HCT116 (cell line): ENCODE data around the gene SLC7A7. TPM values are rescaled to one million over a fixed set of nuclear protein-coding genes. Genes with fewer than 3 reads are reported as not detected.

Experiments used
- ATAC-seq: fragments of 200-7000 bp; cut with Tn5 transposase; 2 replicates; pipeline ENCODE4 v1.9.1; 2020; ENCODE audit warnings: mild to moderate bottlenecking, moderate library complexity
- BruUV-seq: library from RNA; stranded (reverse); fragments of 400-500 nt; replicated peaks from 2 replicates; lab custom pipeline; 2021; lab: Mats Ljungman, UMichigan
- CTCF ChIA-PET: fragments of 300-600 bp; sonication (Branson Sonifier 250); formaldehyde crosslinking; loops from one replicate; lab custom pipeline; 2021; ENCODE audit warnings: antibody characterized with exemption; lab: Charles Lee
- POLR2A ChIA-PET: fragments of 300-600, 350-600 bp; sonication (Branson Sonifier 250); formaldehyde crosslinking; loops from one replicate; lab custom pipeline; 2021; ENCODE audit warnings: antibody characterized with exemption; lab: Charles Lee
- RAD21 ChIA-PET, 2 experiments: fragments of 300-600 bp; sonication (Branson Sonifier 250); formaldehyde crosslinking; loops; one replicate each; lab custom pipeline; 2023; ENCODE audit warnings: low total read pairs in 2 of 2; ENCODE audit not compliant: uncharacterized antibody in 2 of 2, unreplicated experiment in 2 of 2, low non-redundant PET in 1 of 2; lab: Charles Lee
- DNase-seq: peaks from one replicate; pipeline ENCODE4 v3.0.0-alpha.2; 2010; ENCODE audit warnings: low read depth, low spot score
- H2AFZ ChIP-seq: fragments of 200-600 bp; shearing (Covaris generic), sonication (generic); 2 replicates; pipeline ENCODE4 v1.6.1; 2017; ENCODE audit warnings: low read depth, mixed run types, mixed read lengths, antibody characterized with exemption, low read length; ENCODE audit not compliant: poor library complexity, severe bottlenecking
- H3K27ac ChIP-seq: 2 replicates; pipeline ENCODE4 v1.5.1; 2012; ENCODE audit warnings: low read depth, low read length
- H3K27me3 ChIP-seq: fragments of 200-600 bp; sonication (generic); 2 replicates; pipeline ENCODE4 v1.6.1; 2016; ENCODE audit warnings: mixed run types, low read length, mixed read lengths; ENCODE audit not compliant: insufficient read depth
- H3K36me3 ChIP-seq, 2 experiments: fragments of 200-500 bp in 1 of 2; fragments of 200-600 bp in 1 of 2; sonication (Bioruptor generic) in 1 of 2; sonication (generic) in 1 of 2; 2 replicates each; pipeline versions ENCODE4 v1.5.1 to v1.6.1; 2014 to 2016; ENCODE audit warnings: low read length in 2 of 2, inconsistent platforms in 1 of 2, mixed read lengths in 1 of 2, mixed run types in 1 of 2; ENCODE audit not compliant: insufficient read depth in 2 of 2, control insufficient read depth in 1 of 2
- H3K4me1 ChIP-seq, 2 experiments: fragments of 200-600 bp in 1 of 2; sonication (generic) in 1 of 2; 2 replicates each; pipeline versions ENCODE4 v1.5.1 to v1.6.1; 2012 to 2017; ENCODE audit warnings: low read length in 2 of 2, inconsistent platforms in 1 of 2, mild to moderate bottlenecking in 1 of 2, mixed read lengths in 1 of 2, mixed run types in 1 of 2, moderate library complexity in 1 of 2; ENCODE audit not compliant: insufficient read depth in 2 of 2, control insufficient read depth in 1 of 2
- H3K4me2 ChIP-seq: fragments of 200-600 bp; sonication (generic); 2 replicates; pipeline ENCODE4 v1.6.1; 2017; ENCODE audit warnings: mixed run types, low read length, mixed read lengths
- H3K4me3 ChIP-seq, 2 experiments: fragments of 200-600 bp in 1 of 2; sonication (generic) in 1 of 2; replicated peaks in 1 of 2; 2 replicates each; pipeline ENCODE4 v1.5.1; 2011 to 2016; ENCODE audit warnings: low read length in 2 of 2, control low read depth in 1 of 2, low read depth in 1 of 2, mild to moderate bottlenecking in 1 of 2, mixed read lengths in 1 of 2, mixed run types in 1 of 2
- H3K79me2 ChIP-seq: fragments of 200-600 bp; sonication (generic); 2 replicates; pipeline ENCODE4 v1.6.1; 2017; ENCODE audit warnings: mild to moderate bottlenecking, mixed run types, low read length, moderate library complexity, mixed read lengths; ENCODE audit not compliant: insufficient read depth
- H3K9ac ChIP-seq: fragments of 200-600 bp; sonication (generic); 2 replicates; pipeline ENCODE4 v1.6.1; 2016; ENCODE audit warnings: low read length, mixed read lengths
- H3K9me2 ChIP-seq: fragments of 200-600 bp; sonication (generic), shearing (Covaris generic); 2 replicates; pipeline ENCODE4 v1.6.1; 2017; ENCODE audit warnings: mixed run types, mild to moderate bottlenecking, moderate library complexity; ENCODE audit not compliant: insufficient read depth
- H3K9me3 ChIP-seq, 2 experiments: fragments of 200-500 bp in 1 of 2; fragments of 200-600 bp in 1 of 2; sonication (Bioruptor generic) in 1 of 2; sonication (generic) in 1 of 2; 2 replicates each; pipeline ENCODE4 v1.6.1; 2014 to 2017; ENCODE audit warnings: low read length in 2 of 2, mixed read lengths in 2 of 2, inconsistent platforms in 1 of 2, low read depth in 1 of 2, mild to moderate bottlenecking in 1 of 2, mixed run types in 1 of 2, moderate library complexity in 1 of 2; ENCODE audit not compliant: control insufficient read depth in 1 of 2, insufficient read depth in 1 of 2
- H4K20me1 ChIP-seq: fragments of 200-600 bp; sonication (generic), shearing (Covaris generic); 2 replicates; pipeline ENCODE4 v1.6.1; 2017; ENCODE audit warnings: mixed run types, mild to moderate bottlenecking, moderate library complexity; ENCODE audit not compliant: insufficient read depth
- CEBPB ChIP-seq: IDR thresholded peaks from 2 replicates; pipeline ENCODE4 v1.6.1; 2012; ENCODE audit warnings: low read depth
- EGR1 ChIP-seq: IDR thresholded peaks from 2 replicates; pipeline ENCODE4 v1.6.1; 2012; ENCODE audit warnings: low read depth
- ELF1 ChIP-seq: IDR thresholded peaks from 2 replicates; pipeline ENCODE4 v1.6.1; 2012; ENCODE audit warnings: low read depth, borderline replicate concordance
- EZH2phosphoT487 ChIP-seq: fragments of 200-600 bp; IDR thresholded peaks from 2 replicates; pipeline ENCODE4 v1.6.1; 2018; ENCODE audit warnings: antibody characterized with exemption, borderline replicate concordance
- JUND ChIP-seq: IDR thresholded peaks from 2 replicates; pipeline ENCODE4 v1.6.1; 2012
- POLR2A ChIP-seq: IDR thresholded peaks from 2 replicates; pipeline ENCODE4 v1.7.0; 2011; ENCODE audit warnings: borderline replicate concordance; ENCODE audit not compliant: insufficient read depth, insufficient read length; ENCODE audit errors: extremely low read depth
- SIN3A ChIP-seq: IDR thresholded peaks from 2 replicates; pipeline ENCODE4 v1.6.1; 2012; ENCODE audit warnings: low read depth
- SP1 ChIP-seq: IDR thresholded peaks from 2 replicates; pipeline ENCODE4 v1.6.1; 2012; ENCODE audit warnings: low read depth
- SRF ChIP-seq: IDR thresholded peaks from 2 replicates; pipeline ENCODE4 v1.6.1; 2012; ENCODE audit warnings: low read depth
- TCF7L2 ChIP-seq: IDR thresholded peaks from 2 replicates; pipeline ENCODE4 v1.7.0; 2011; ENCODE audit warnings: borderline replicate concordance, inconsistent platforms; ENCODE audit not compliant: insufficient read depth, insufficient read length; ENCODE audit errors: extremely low read depth
- YY1 ChIP-seq: IDR thresholded peaks from 2 replicates; pipeline ENCODE4 v1.6.1; 2011; ENCODE audit warnings: low read length, low read depth, moderate library complexity, mild to moderate bottlenecking; ENCODE audit not compliant: insufficient replicate concordance; ENCODE audit errors: extremely low read depth
- ZFX ChIP-seq: fragments of 450-650 bp; IDR thresholded peaks from 2 replicates; pipeline ENCODE4 v1.6.1; 2017
- ZNF274 ChIP-seq: fragments of 200-500 bp; sonication (Bioruptor generic); IDR thresholded peaks from 2 replicates; pipeline ENCODE4 v1.6.1; 2014; ENCODE audit warnings: mild to moderate bottlenecking, low read depth, low read length, inconsistent platforms
- intact Hi-C: fragments of 100-400 bp; cut with micrococcal nuclease; formaldehyde crosslinking; loops from 2 replicates; pipeline ENCODE4 v1.10.0; 2022
- total RNA-seq: library from RNA; stranded (reverse); gene quantifications from one replicate; pipeline ENCODE4 v1.2.1, GENCODE V29; 2021; ENCODE audit not compliant: unreplicated experiment
- TF ChIP-seq, protein P1 (sequence below): IDR thresholded peaks from 2 replicates; pipeline ENCODE4 v1.6.1; 2012
- TF ChIP-seq, protein P2 (sequence below), 3 experiments: fragments of 200-600 bp in 1 of 3; sonication (generic) in 1 of 3; IDR thresholded peaks in 2 of 3; conservative IDR thresholded peaks in 1 of 3; 2 replicates each; pipeline ENCODE4 v1.5.1; 2012 to 2017; ENCODE audit warnings: low read depth in 2 of 3, low read length in 2 of 3, antibody characterized with exemption in 1 of 3, borderline replicate concordance in 1 of 3, control low read depth in 1 of 3, mild to moderate bottlenecking in 1 of 3, mixed read lengths in 1 of 3, mixed run types in 1 of 3, moderate library complexity in 1 of 3; ENCODE audit not compliant: insufficient read depth in 1 of 3
- TF ChIP-seq, protein P3 (sequence below): IDR thresholded peaks from 2 replicates; pipeline ENCODE4 v1.6.1; 2011; ENCODE audit warnings: mild to moderate bottlenecking, low read length, moderate library complexity; ENCODE audit not compliant: insufficient replicate concordance; ENCODE audit errors: extremely low read depth

SLC7A7 gene
- total RNA-seq, 1 experiment from 2014 or later: 0.27 TPM

DNA sequence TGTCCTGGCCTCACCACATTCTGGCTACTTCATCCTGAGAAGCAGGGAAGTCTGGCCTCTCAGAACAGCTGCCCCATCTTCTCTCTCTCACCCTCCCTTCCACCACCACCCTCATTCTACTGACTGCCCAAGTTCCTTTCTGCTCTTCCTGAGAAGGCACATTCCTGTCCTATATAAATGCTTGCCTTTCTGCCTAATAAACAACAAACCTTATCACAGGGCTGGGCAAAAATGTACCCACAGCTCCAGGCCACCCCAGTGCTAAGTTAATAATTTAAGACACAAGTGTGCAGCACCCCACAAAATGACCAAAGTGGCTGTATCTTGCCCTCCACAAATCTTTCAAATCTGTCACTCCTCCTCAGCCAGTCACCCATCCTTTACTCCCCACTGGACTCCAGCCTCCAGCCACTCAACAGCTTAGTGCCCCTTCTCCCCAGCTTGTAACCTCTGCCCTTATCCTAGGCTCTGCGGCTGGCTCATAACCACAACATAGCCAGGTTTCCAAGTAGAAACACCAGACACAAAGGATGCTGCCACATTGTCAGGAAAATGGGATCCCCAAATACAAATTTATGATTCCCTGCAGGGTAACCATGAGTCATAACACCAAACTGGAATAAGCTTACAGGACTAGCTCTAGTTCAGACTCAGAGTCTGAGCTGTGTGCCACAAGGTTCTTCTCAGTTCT, 33.8 kb downstream of the SLC7A7 start:
- CTCF ChIA-PET: no interaction called here
- H3K79me2 ChIP-seq: no peaks in the 10 kb centered on the region
- ATAC-seq (peak; percentile 31; the same call in 1 of the 2 replicates), DNase-seq (no peak)
- no peak overlapping the region for H2AFZ ChIP-seq
- no peak for TF ChIP-seq CEBPB
- TF ChIP-seq, protein P1, sequence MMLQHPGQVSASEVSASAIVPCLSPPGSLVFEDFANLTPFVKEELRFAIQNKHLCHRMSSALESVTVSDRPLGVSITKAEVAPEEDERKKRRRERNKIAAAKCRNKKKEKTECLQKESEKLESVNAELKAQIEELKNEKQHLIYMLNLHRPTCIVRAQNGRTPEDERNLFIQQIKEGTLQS: no peak
- TF ChIP-seq TCF7L2: no peak
- no peak for TF ChIP-seq YY1
- no peak for TF ChIP-seq SIN3A
- no peak for TF ChIP-seq SP1
- no peak for TF ChIP-seq EZH2phosphoT487
- TF ChIP-seq, protein P2, sequence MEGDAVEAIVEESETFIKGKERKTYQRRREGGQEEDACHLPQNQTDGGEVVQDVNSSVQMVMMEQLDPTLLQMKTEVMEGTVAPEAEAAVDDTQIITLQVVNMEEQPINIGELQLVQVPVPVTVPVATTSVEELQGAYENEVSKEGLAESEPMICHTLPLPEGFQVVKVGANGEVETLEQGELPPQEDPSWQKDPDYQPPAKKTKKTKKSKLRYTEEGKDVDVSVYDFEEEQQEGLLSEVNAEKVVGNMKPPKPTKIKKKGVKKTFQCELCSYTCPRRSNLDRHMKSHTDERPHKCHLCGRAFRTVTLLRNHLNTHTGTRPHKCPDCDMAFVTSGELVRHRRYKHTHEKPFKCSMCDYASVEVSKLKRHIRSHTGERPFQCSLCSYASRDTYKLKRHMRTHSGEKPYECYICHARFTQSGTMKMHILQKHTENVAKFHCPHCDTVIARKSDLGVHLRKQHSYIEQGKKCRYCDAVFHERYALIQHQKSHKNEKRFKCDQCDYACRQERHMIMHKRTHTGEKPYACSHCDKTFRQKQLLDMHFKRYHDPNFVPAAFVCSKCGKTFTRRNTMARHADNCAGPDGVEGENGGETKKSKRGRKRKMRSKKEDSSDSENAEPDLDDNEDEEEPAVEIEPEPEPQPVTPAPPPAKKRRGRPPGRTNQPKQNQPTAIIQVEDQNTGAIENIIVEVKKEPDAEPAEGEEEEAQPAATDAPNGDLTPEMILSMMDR (IDR thresholded peaks at IDR 0.05 in 2 of 3, conservative IDR thresholded peaks at IDR 0.05 in 1 of 3; ENCODE audit: borderline replicate concordance in 1 of 3, insufficient read depth in 1 of 3, low read depth in 2 of 3, low read length in 2 of 3): no peak
- no peak for TF ChIP-seq ELF1
- no peak for TF ChIP-seq ZNF274
- TF ChIP-seq, protein P3, sequence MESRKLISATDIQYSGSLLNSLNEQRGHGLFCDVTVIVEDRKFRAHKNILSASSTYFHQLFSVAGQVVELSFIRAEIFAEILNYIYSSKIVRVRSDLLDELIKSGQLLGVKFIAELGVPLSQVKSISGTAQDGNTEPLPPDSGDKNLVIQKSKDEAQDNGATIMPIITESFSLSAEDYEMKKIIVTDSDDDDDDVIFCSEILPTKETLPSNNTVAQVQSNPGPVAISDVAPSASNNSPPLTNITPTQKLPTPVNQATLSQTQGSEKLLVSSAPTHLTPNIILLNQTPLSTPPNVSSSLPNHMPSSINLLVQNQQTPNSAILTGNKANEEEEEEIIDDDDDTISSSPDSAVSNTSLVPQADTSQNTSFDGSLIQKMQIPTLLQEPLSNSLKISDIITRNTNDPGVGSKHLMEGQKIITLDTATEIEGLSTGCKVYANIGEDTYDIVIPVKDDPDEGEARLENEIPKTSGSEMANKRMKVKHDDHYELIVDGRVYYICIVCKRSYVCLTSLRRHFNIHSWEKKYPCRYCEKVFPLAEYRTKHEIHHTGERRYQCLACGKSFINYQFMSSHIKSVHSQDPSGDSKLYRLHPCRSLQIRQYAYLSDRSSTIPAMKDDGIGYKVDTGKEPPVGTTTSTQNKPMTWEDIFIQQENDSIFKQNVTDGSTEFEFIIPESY: no peak
- no peak for TF ChIP-seq POLR2A
- no peak for TF ChIP-seq EGR1
- TF ChIP-seq JUND: no peak
- TF ChIP-seq ZFX: no peak
- no peak for TF ChIP-seq SRF
- H3K36me3 ChIP-seq: no peaks in the 10 kb centered on the region
- H3K27me3 ChIP-seq: no peaks in the 10 kb centered on the region
- RAD21 ChIA-PET: no interaction called here
- H3K9me2 ChIP-seq: no peaks in the 10 kb centered on the region
- H3K4me1 ChIP-seq: peaks cover 0 to 3% of the 10 kb centered on the region in 2 experiments; a peak in 2 of 4 replicates
- no TSS peak for BruUV-seq
- no peak overlapping the region for H3K4me3 ChIP-seq
- no peaks in the 10 kb centered on the region for H4K20me1 ChIP-seq
- no peak overlapping the region for H3K27ac ChIP-seq
- no peak overlapping the region for H3K9ac ChIP-seq
- POLR2A ChIA-PET: no interaction called here
- no peak overlapping the region for H3K4me2 ChIP-seq
- intact Hi-C loops: no loop called here
- no peaks in the 10 kb centered on the region for H3K9me3 ChIP-seq
